ENCODE results near the gene ABCB4.

Gene ABCB4

GRCh38 chr7:87458148-87458547, 17.3 kb downstream of the ABCB4 start:
- H3K36me3 ChIP-seq (ENCODE audit: insufficient read depth, low read length), result no peaks in the 10 kb centered on the region
- H2AFZ ChIP-seq (ENCODE audit: low read length, unreplicated experiment), result no peak overlapping the region

GRCh38 chr7:87456247-87456646, 19.2 kb downstream of the ABCB4 start:
- H3K4me3 ChIP-seq (ENCODE audit: low read depth, low read length), result no peak overlapping the region
- H3K36me3 ChIP-seq (ENCODE audit: insufficient read depth, low read length), result no peaks in the 10 kb centered on the region
- H3K27ac ChIP-seq (ENCODE audit: low read depth, low read length), result no peak overlapping the region
- no peak overlapping the region for H2AFZ ChIP-seq (ENCODE audit: low read length, unreplicated experiment)
- no peaks in the 10 kb centered on the region for H3K4me1 ChIP-seq (ENCODE audit: control insufficient read depth, insufficient read depth, low read length, unreplicated experiment)
- H3K79me2 ChIP-seq (ENCODE audit: control insufficient read depth, insufficient read depth, low read length, unreplicated experiment), result no peaks in the 10 kb centered on the region
- peaks cover 38% of the 10 kb centered on the region for H3K27me3 ChIP-seq (ENCODE audit: insufficient read depth, low read length)

More at GRCh38 chr7:87458148-87458547, 17.3 kb downstream of the ABCB4 start:
- peaks cover 42% of the 10 kb centered on the region for H3K27me3 ChIP-seq (ENCODE audit: insufficient read depth, low read length)
- no peaks in the 10 kb centered on the region for H3K4me1 ChIP-seq (ENCODE audit: control insufficient read depth, insufficient read depth, low read length, unreplicated experiment)
- H3K79me2 ChIP-seq (ENCODE audit: control insufficient read depth, insufficient read depth, low read length, unreplicated experiment), result no peaks in the 10 kb centered on the region
- H3K27ac ChIP-seq (ENCODE audit: low read depth, low read length), result no peak overlapping the region
- no peak overlapping the region for H3K4me3 ChIP-seq (ENCODE audit: low read depth, low read length)

GRCh38 chr7:87452279-87452678, 23.2 kb downstream of the ABCB4 start:
- no peaks in the 10 kb centered on the region for H3K79me2 ChIP-seq (ENCODE audit: control insufficient read depth, insufficient read depth, low read length, unreplicated experiment)
- no peak overlapping the region for H3K27ac ChIP-seq (ENCODE audit: low read depth, low read length)
- peaks cover 30% of the 10 kb centered on the region for H3K27me3 ChIP-seq (ENCODE audit: insufficient read depth, low read length)
- no peaks in the 10 kb centered on the region for H3K4me1 ChIP-seq (ENCODE audit: control insufficient read depth, insufficient read depth, low read length, unreplicated experiment)
- no peak overlapping the region for H2AFZ ChIP-seq (ENCODE audit: low read length, unreplicated experiment)
- H3K36me3 ChIP-seq (ENCODE audit: insufficient read depth, low read length), result no peaks in the 10 kb centered on the region
- no peak overlapping the region for H3K4me3 ChIP-seq (ENCODE audit: low read depth, low read length)

GRCh38 chr7:87451187-87451586, 24.3 kb downstream of the ABCB4 start:
- no peak overlapping the region for H2AFZ ChIP-seq (ENCODE audit: low read length, unreplicated experiment)
- H3K27me3 ChIP-seq (ENCODE audit: insufficient read depth, low read length), result peaks cover 21% of the 10 kb centered on the region
- no peak overlapping the region for H3K4me3 ChIP-seq (ENCODE audit: low read depth, low read length)
- H3K4me1 ChIP-seq (ENCODE audit: control insufficient read depth, insufficient read depth, low read length, unreplicated experiment), result no peaks in the 10 kb centered on the region
- H3K36me3 ChIP-seq (ENCODE audit: insufficient read depth, low read length), result no peaks in the 10 kb centered on the region
- no peaks in the 10 kb centered on the region for H3K79me2 ChIP-seq (ENCODE audit: control insufficient read depth, insufficient read depth, low read length, unreplicated experiment)
- H3K27ac ChIP-seq (ENCODE audit: low read depth, low read length), result no peak overlapping the region

GRCh38 chr7:87450706-87451105, 24.8 kb downstream of the ABCB4 start:
- H2AFZ ChIP-seq (ENCODE audit: low read length, unreplicated experiment), result no peak overlapping the region
- no peaks in the 10 kb centered on the region for H3K79me2 ChIP-seq (ENCODE audit: control insufficient read depth, insufficient read depth, low read length, unreplicated experiment)
- H3K27ac ChIP-seq (ENCODE audit: low read depth, low read length), result no peak overlapping the region
- H3K4me3 ChIP-seq (ENCODE audit: low read depth, low read length), result no peak overlapping the region
- peaks cover 16% of the 10 kb centered on the region for H3K27me3 ChIP-seq (ENCODE audit: insufficient read depth, low read length)
- H3K4me1 ChIP-seq (ENCODE audit: control insufficient read depth, insufficient read depth, low read length, unreplicated experiment), result no peaks in the 10 kb centered on the region
- no peaks in the 10 kb centered on the region for H3K36me3 ChIP-seq (ENCODE audit: insufficient read depth, low read length)

- Histone ChIP-seq H3K79me2 (ENCODE audit: control insufficient read depth, insufficient read depth, low read length, unreplicated experiment) (no peaks in the 10 kb centered on the region), H3K4me1 (ENCODE audit: control insufficient read depth, insufficient read depth, low read length, unreplicated experiment) (no peaks in the 10 kb centered on the region), H3K36me3 (ENCODE audit: insufficient read depth, low read length) (no peaks in the 10 kb centered on the region), H3K27ac (ENCODE audit: low read depth, low read length) (no peak overlapping the region), H2AFZ (ENCODE audit: low read length, unreplicated experiment) (no peak overlapping the region), H3K4me3 (ENCODE audit: low read depth, low read length) (no peak overlapping the region), H3K27me3 (ENCODE audit: insufficient read depth, low read length) (peaks cover 7% of the 10 kb centered on the region)
Measured at GRCh38 chr7:87448388-87448787, 27.1 kb downstream of the ABCB4 start.

GRCh38 chr7:87447116-87447635, 28.3 kb downstream of the ABCB4 start:
- Histone ChIP-seq H2AFZ (ENCODE audit: low read length, unreplicated experiment) (no peak overlapping the region), H3K79me2 (ENCODE audit: control insufficient read depth, insufficient read depth, low read length, unreplicated experiment) (no peaks in the 10 kb centered on the region), H3K36me3 (ENCODE audit: insufficient read depth, low read length) (no peaks in the 10 kb centered on the region), H3K4me1 (ENCODE audit: control insufficient read depth, insufficient read depth, low read length, unreplicated experiment) (no peaks in the 10 kb centered on the region), H3K27me3 (ENCODE audit: insufficient read depth, low read length) (peaks cover 13% of the 10 kb centered on the region), H3K4me3 (ENCODE audit: low read depth, low read length) (no peak overlapping the region), H3K27ac (ENCODE audit: low read depth, low read length) (no peak overlapping the region)

- Histone ChIP-seq H3K79me2 (ENCODE audit: control insufficient read depth, insufficient read depth, low read length, unreplicated experiment) (no peaks in the 10 kb centered on the region), H3K36me3 (ENCODE audit: insufficient read depth, low read length) (no peaks in the 10 kb centered on the region), H3K27me3 (ENCODE audit: insufficient read depth, low read length) (peaks cover 10% of the 10 kb centered on the region)
Measured at GRCh38 chr7:87445897-87446296, 29.6 kb downstream of the ABCB4 start.

GRCh38 chr7:87435546-87435945, 39.9 kb downstream of the ABCB4 start:
- Histone ChIP-seq H2AFZ (ENCODE audit: low read length, unreplicated experiment) (no peak overlapping the region), H3K36me3 (ENCODE audit: insufficient read depth, low read length) (no peaks in the 10 kb centered on the region), H3K4me3 (ENCODE audit: low read depth, low read length) (no peak overlapping the region), H3K27ac (ENCODE audit: low read depth, low read length) (no peak overlapping the region), H3K79me2 (ENCODE audit: control insufficient read depth, insufficient read depth, low read length, unreplicated experiment) (no peaks in the 10 kb centered on the region), H3K4me1 (ENCODE audit: control insufficient read depth, insufficient read depth, low read length, unreplicated experiment) (peaks cover 8% of the 10 kb centered on the region), H3K27me3 (ENCODE audit: insufficient read depth, low read length) (no peaks in the 10 kb centered on the region; the same call in 1 of the 2 replicates)

More at GRCh38 chr7:87445897-87446296, 29.6 kb downstream of the ABCB4 start:
- Histone ChIP-seq H3K27ac (ENCODE audit: low read depth, low read length) (no peak overlapping the region), H3K4me1 (ENCODE audit: control insufficient read depth, insufficient read depth, low read length, unreplicated experiment) (no peaks in the 10 kb centered on the region), H3K4me3 (ENCODE audit: low read depth, low read length) (no peak overlapping the region), H2AFZ (ENCODE audit: low read length, unreplicated experiment) (no peak overlapping the region)

GRCh38 chr7:87432536-87432935, 42.9 kb downstream of the ABCB4 start:
- H3K27ac ChIP-seq (ENCODE audit: low read depth, low read length), result no peak overlapping the region
- H3K36me3 ChIP-seq (ENCODE audit: insufficient read depth, low read length), result no peaks in the 10 kb centered on the region
- no peak overlapping the region for H3K4me3 ChIP-seq (ENCODE audit: low read depth, low read length)
- peaks cover 8% of the 10 kb centered on the region for H3K4me1 ChIP-seq (ENCODE audit: control insufficient read depth, insufficient read depth, low read length, unreplicated experiment)
- H3K27me3 ChIP-seq (ENCODE audit: insufficient read depth, low read length), result peaks cover 13% of the 10 kb centered on the region
- H2AFZ ChIP-seq (ENCODE audit: low read length, unreplicated experiment), result no peak overlapping the region
- no peaks in the 10 kb centered on the region for H3K79me2 ChIP-seq (ENCODE audit: control insufficient read depth, insufficient read depth, low read length, unreplicated experiment)

GRCh38 chr7:87427288-87427687, 48.2 kb downstream of the ABCB4 start:
- no peaks in the 10 kb centered on the region for H3K4me1 ChIP-seq (ENCODE audit: control insufficient read depth, insufficient read depth, low read length, unreplicated experiment)
- no peak overlapping the region for H3K4me3 ChIP-seq (ENCODE audit: low read depth, low read length)
- H3K79me2 ChIP-seq (ENCODE audit: control insufficient read depth, insufficient read depth, low read length, unreplicated experiment), result no peaks in the 10 kb centered on the region
- no peaks in the 10 kb centered on the region for H3K36me3 ChIP-seq (ENCODE audit: insufficient read depth, low read length)
- peaks cover 53% of the 10 kb centered on the region for H3K27me3 ChIP-seq (ENCODE audit: insufficient read depth, low read length)
- H3K27ac ChIP-seq (ENCODE audit: low read depth, low read length), result no peak overlapping the region
- H2AFZ ChIP-seq (ENCODE audit: low read length, unreplicated experiment), result no peak overlapping the region
